Lung (tissue), 12 donors: ENCODE data around the gene RNF220. TPM values are rescaled to one million over a fixed set of nuclear protein-coding genes. Genes with fewer than 3 reads are reported as not detected.

Experiments
- ATAC-seq: fragments of 200-7000 bp; cut with Tn5 transposase; one replicate; pipeline ENCODE4 v1.9.1; 2020; ENCODE audit warnings: moderate number of reproducible peaks; ENCODE audit not compliant: insufficient read depth, low FRiP score
- DNase-seq, 3 donors: peaks; one replicate each; pipeline ENCODE4 v3.0.0-alpha.2; 2013 to 2017
- H3K27ac ChIP-seq, 2 donors: one replicate each; pipeline ENCODE4 v1.5.1; 2013; ENCODE audit warnings: mild to moderate bottlenecking in 2 of 2, moderate library complexity in 2 of 2, control low read depth in 1 of 2, inconsistent platforms in 1 of 2, low read depth in 1 of 2, low read length in 1 of 2
- H3K27me3 ChIP-seq, 3 donors: one replicate each; pipeline ENCODE4 v1.5.1; 2013; ENCODE audit warnings: low read length in 2 of 3; ENCODE audit not compliant: control insufficient read depth in 3 of 3, insufficient read depth in 3 of 3
- H3K36me3 ChIP-seq, 4 donors: one replicate each; pipeline ENCODE4 v1.5.1; 2013; ENCODE audit warnings: low read length in 4 of 4, mild to moderate bottlenecking in 1 of 4, moderate library complexity in 1 of 4; ENCODE audit not compliant: control insufficient read depth in 4 of 4, insufficient read depth in 4 of 4
- H3K4me1 ChIP-seq, 5 donors: one replicate each; pipeline ENCODE4 v1.5.1; 2013; ENCODE audit warnings: low read length in 5 of 5, mild to moderate bottlenecking in 2 of 5, moderate library complexity in 1 of 5; ENCODE audit not compliant: control insufficient read depth in 5 of 5, insufficient read depth in 5 of 5
- H3K4me3 ChIP-seq: one replicate; pipeline ENCODE4 v1.5.1; 2013; ENCODE audit warnings: mild to moderate bottlenecking, control low read depth, moderate library complexity
- H3K9ac ChIP-seq, 2 donors: one replicate each; pipeline ENCODE4 v1.5.1; 2013; ENCODE audit warnings: low read length in 2 of 2, control low read depth in 1 of 2; ENCODE audit not compliant: insufficient read depth in 1 of 2
- H3K9me3 ChIP-seq, 4 donors: one replicate each; pipeline ENCODE4 v1.5.1; 2013; ENCODE audit warnings: low read length in 3 of 4, mild to moderate bottlenecking in 1 of 4, moderate library complexity in 1 of 4; ENCODE audit not compliant: control insufficient read depth in 4 of 4, insufficient read depth in 3 of 4
- CTCF ChIP-seq: IDR thresholded peaks from 2 replicates; pipeline ENCODE4 v1.5.1; 2012; ENCODE audit warnings: mild to moderate bottlenecking; ENCODE audit errors: control extremely low read depth, extremely low read depth
- WGBS, 2 donors: extraction: QIAGEN DNeasy Blood & Tissue Kit; methylation state at CpG; one replicate each; pipeline ENCODE4 v1.1.7; 2013; 5-methylcytosine and 5-hydroxymethylcytosine counted together
- polyA plus RNA-seq, 2 donors: library from polyadenylated mRNA; stranded (reverse); fragments of 200-250 nt; gene quantifications; one replicate each; pipeline ENCODE4 v1.2.1, GENCODE V29; 2013
- total RNA-seq, 2 donors: library from RNA; depleted of rRNA in 1 of 2; stranded (reverse); fragments of >200 nt in 1 of 2; gene quantifications; one replicate each; pipeline ENCODE4 v1.2.1, GENCODE V29; 2014 to 2021
- donor health status: control.
- donor health status: control.
- donor health status: Bipolar disorder and iron deficiency.
- donor health status: healthy.
- donor health status: DM: yes; HTN: yes; CAD: no.

The RNF220 gene
- total and polyA plus RNA-seq, 4 donors = 44.9 to 75.8 (median 69.5) TPM

DNA sequence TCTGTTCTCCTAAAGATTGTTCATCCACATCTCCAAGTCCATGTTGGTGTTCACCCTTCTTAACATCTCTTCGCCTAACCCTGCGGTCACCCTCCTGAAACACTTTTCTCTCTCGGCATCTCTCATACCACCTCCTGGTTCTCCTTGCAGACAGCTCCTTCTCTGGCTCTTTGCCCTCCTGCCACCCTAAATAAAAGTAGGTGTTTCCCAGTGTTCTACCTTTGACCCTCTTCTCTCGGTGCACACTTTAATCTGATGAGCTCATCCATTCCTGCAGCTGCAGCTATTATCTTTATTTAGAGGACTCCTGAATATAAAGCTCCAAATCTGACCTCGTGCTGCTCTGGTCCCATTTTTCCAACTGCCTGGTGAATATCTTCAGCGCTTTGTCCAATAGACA, 142.3 kb downstream of the RNF220 start:
- DNase-seq (no peak), ATAC-seq (no peak)
- 83 to 93% methylated on average over 6 of the region's 6 CpGs for WGBS, 2 donors
- Histone ChIP-seq H3K9ac (no peak overlapping the region), H3K36me3 (no peaks in the 10 kb centered on the region), H3K4me1 (peaks cover 0 to 7% (median 0%) of the 10 kb centered on the region in 5 donors), H3K27me3 (peaks cover 0 to 3% (median 0%) of the 10 kb centered on the region in 3 donors), H3K9me3 (no peaks in the 10 kb centered on the region), H3K27ac (no peak overlapping the region), H3K4me3 (no peak overlapping the region)
- no peak for TF ChIP-seq CTCF

- no peak overlapping the region for H3K4me3 ChIP-seq
- WGBS, 2 donors = 84 to 87% methylated on average over 8 of the region's 8 CpGs
These were observed 142.8 kb downstream of the RNF220 start for GRCh38 chr1:44547837-44548236.

DNA sequence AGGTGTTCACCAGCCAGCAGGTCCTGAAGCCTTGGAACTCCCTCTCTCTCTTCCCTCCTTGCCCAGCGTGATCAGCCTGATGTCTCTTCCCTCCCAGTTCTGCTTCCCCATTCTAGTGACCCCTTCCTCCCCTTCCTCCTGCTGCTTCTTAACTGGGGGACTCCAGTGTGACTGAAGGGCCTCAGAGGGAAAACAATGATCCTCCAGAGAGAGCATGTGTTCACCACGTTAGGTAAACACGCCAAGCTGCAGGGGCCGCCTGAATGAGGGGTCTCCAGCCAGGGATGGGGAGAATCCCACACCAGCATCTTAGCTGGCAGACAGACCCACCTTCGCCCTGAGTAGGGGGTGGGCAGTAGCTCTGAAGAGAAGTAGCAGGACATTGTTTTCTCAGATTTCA, 144.5 kb downstream of the RNF220 start:
- 68 to 75% methylated on average over 5 of the region's 5 CpGs for WGBS, 2 donors
- Histone ChIP-seq H3K4me3 (no peak overlapping the region), H3K27ac (no peak overlapping the region), H3K4me1 (no peaks in the 10 kb centered on the region), H3K27me3 (no peaks in the 10 kb centered on the region), H3K9ac (no peak overlapping the region), H3K36me3 (no peaks in the 10 kb centered on the region), H3K9me3 (peaks cover 0 to under 1% (median 0%) of the 10 kb centered on the region in 4 donors)
- DNase-seq (no peak), ATAC-seq (no peak)
- no peak for TF ChIP-seq CTCF

More at GRCh38 chr1:44547837-44548236, 142.8 kb downstream of the RNF220 start:
- Histone ChIP-seq H3K9ac (no peak overlapping the region), H3K27me3 (peaks cover 0 to 3% (median 0%) of the 10 kb centered on the region in 3 donors), H3K27ac (no peak overlapping the region), H3K9me3 (no peaks in the 10 kb centered on the region), H3K4me1 (peaks cover 0 to 3% (median 0%) of the 10 kb centered on the region in 5 donors), H3K36me3 (no peaks in the 10 kb centered on the region)
- DNase-seq = no peak
- TF ChIP-seq CTCF = no peak
- no peak for ATAC-seq
